ENCODE data around the gene MBTD1. TPM values are rescaled to one million over a fixed set of nuclear protein-coding genes. Genes with fewer than 3 reads are reported as not detected.
"Not testable (repeated sequence)": the region's sequence is repeated elsewhere in the genome, so short reads cannot be mapped to it uniquely, and the experiment has no call there.

Gene MBTD1
- total RNA-seq = 10 to 100 TPM; 17.3 to 26.9 (median 24.3) TPM

- Histone ChIP-seq H3K4me3 (replicated peaks in 1 of 3) (peak within 1 kb of the TSS; percentile 55 to 93 (median 85)), H3K27ac (peak within 1 kb of the TSS; percentile 96 to 99 (median 99)), H3K36me3 (no peaks in the 10 kb centered on the region), H3K4me1 (peaks cover 26 to 28% of the 10 kb centered on the region in 2 donors), H3K9me3 (no peaks in the 10 kb centered on the region), H3K27me3 (no peaks in the 10 kb centered on the region)
- 1% methylated on average over 12 to 19 of the region's 42 CpGs for WGBS, 2 donors
- DNase-seq = peak; percentile 95 to 96
- intact Hi-C loops (cut with DNase I) = loop anchor here (5.0 kb wide), 1 partner anchor 92 kb away; the partner anchor contains the start of gene NME2
- TF ChIP-seq CTCF (IDR thresholded peaks at IDR 0.05) = peak in 1 of 6 experiments; percentile 12
- TF ChIP-seq POLR2A (IDR thresholded peaks at IDR 0.05) = no peak
Measured at GRCh38 chr17:51259564-51260236, at the start of gene MBTD1. TSS of gene MBTD1 (minus strand) at chr17:51260049. CDS start at chr17:51225161, 34,888 bp downstream.

GRCh38 chr17:51305182-51305581, 45.3 kb upstream of the MBTD1 start:
- no peak for DNase-seq
- 92 to 94% methylated on average over 8 to 9 of the region's 9 CpGs for WGBS, 2 donors

GRCh38 chr17:51299859-51300258, 40.0 kb upstream of the MBTD1 start:
- no peak overlapping the region for H3K27ac ChIP-seq
- no peaks in the 10 kb centered on the region for H3K27me3 ChIP-seq
- H3K36me3 ChIP-seq = peaks cover 0 to 3% of the 10 kb centered on the region in 2 donors
- 95 to 97% methylated on average over 4 of the region's 4 CpGs for WGBS, 2 donors
- DNase-seq = no peak
- TF ChIP-seq POLR2A (IDR thresholded peaks at IDR 0.05) = no peak
- TF ChIP-seq CTCF (IDR thresholded peaks at IDR 0.05) = no peak
- no peaks in the 10 kb centered on the region for H3K9me3 ChIP-seq
- no peak overlapping the region for H3K4me3 ChIP-seq (replicated peaks in 1 of 3)
- H3K4me1 ChIP-seq = peaks cover 0 to 6% of the 10 kb centered on the region in 2 donors
- intact Hi-C loops (cut with DNase I) = no loop called here

More at GRCh38 chr17:51305182-51305581, 45.3 kb upstream of the MBTD1 start:
- Histone ChIP-seq H3K4me3 (replicated peaks in 1 of 3) (no peak overlapping the region), H3K36me3 (no peaks in the 10 kb centered on the region), H3K27ac (no peak overlapping the region), H3K4me1 (peaks cover 0 to 6% of the 10 kb centered on the region in 2 donors), H3K27me3 (no peaks in the 10 kb centered on the region), H3K9me3 (no peaks in the 10 kb centered on the region)
- TF ChIP-seq POLR2A (IDR thresholded peaks at IDR 0.05) (no peak), CTCF (IDR thresholded peaks at IDR 0.05) (no peak)
- intact Hi-C loops (cut with DNase I) = no loop called here

DNA sequence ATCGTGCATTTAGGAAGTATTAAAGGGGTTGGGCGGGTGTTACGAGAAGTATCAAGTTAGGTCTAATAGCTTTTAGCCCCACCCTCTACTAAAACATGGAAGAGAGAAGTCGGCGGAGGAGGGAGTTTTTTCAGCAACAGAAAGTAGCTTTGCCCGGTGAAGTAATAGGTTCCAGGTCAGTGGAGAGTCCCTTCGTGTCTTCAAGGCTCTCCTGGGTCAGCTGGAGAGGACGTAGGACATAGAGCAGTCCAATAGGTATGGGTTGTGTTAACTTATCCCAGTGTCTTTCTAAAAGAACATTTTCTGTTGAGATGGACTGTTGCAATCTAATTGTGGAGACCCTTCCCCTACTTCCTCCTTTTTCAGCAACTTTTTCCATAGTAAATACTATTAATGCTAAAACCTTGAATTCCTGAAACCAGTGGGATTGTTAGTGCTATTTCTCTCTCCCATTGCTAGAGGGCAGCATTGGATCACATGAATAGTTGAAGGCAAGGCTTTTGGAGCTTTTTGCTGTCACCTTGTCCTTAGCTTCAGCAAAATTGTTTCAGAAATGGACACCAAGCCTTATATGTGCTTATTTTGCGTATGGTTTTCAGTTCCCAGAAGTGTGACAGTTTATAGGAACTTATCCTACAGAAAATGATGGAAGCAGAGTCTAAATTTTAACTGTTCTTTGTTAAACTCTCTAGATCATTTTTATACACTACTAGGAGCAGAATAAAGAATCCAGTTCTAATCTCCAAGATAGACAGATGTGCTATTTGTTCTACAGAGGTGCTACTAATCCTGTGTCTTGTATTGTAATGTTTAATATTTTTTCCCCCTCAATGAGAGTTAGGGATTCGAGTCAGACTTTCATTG, 38.9 kb upstream of the MBTD1 start:
- WGBS, 2 donors = 63 to 68% methylated on average over 10 of the region's 10 CpGs
- Histone ChIP-seq H3K36me3 (peaks cover 0 to 7% of the 10 kb centered on the region in 2 donors), H3K9me3 (no peaks in the 10 kb centered on the region), H3K4me3 (replicated peaks in 1 of 3) (no peak overlapping the region), H3K27me3 (no peaks in the 10 kb centered on the region), H3K4me1 (peaks cover 0 to 6% of the 10 kb centered on the region in 2 donors), H3K27ac (no peak overlapping the region)
- peak; percentile 14 to 17 for DNase-seq
- intact Hi-C loops (cut with DNase I) = no loop called here
- TF ChIP-seq POLR2A (IDR thresholded peaks at IDR 0.05) = no peak
- TF ChIP-seq CTCF (IDR thresholded peaks at IDR 0.05) = peak in 5 of 6 experiments; percentile 32 to 90 (median 81)

- WGBS, 2 donors = 95 to 100% methylated on average over 2 of the region's 2 CpGs
- H3K4me1 ChIP-seq; intact Hi-C loops (cut with DNase I); H3K27me3 ChIP-seq; DNase-seq; H3K27ac ChIP-seq; H3K9me3 ChIP-seq; H3K4me3 ChIP-seq (replicated peaks in 1 of 3): not testable (repeated sequence)
- H3K36me3 ChIP-seq = peaks cover 1 to 11% of the 10 kb centered on the region in 2 donors
Measured at GRCh38 chr17:51294338-51294737, 34.5 kb upstream of the MBTD1 start.
